MM.1S (cell line): ENCODE measurements around the gene RPS3.

Source experiments
- DNase-seq: peaks from one replicate; pipeline ENCODE4 v3.0.0-alpha.2; 2015
- H2AFZ ChIP-seq: fragments of 300-600 bp; sonication (generic); 2 replicates; pipeline ENCODE4 v1.6.0; 2016; ENCODE audit warnings: antibody characterized with exemption, low read length
- H3F3A ChIP-seq: fragments of 300-600 bp; sonication (generic); 2 replicates; pipeline ENCODE4 v1.6.1; 2016; ENCODE audit warnings: mild to moderate bottlenecking, antibody characterized with exemption, low read length, moderate library complexity, mixed read lengths; ENCODE audit not compliant: insufficient read depth
- H3K27ac ChIP-seq: fragments of 300-600 bp; sonication (generic); 2 replicates; pipeline ENCODE4 v1.5.1; 2016; ENCODE audit warnings: mild to moderate bottlenecking, low read length
- H3K27me3 ChIP-seq: fragments of 300-600 bp; sonication (generic); replicated peaks from 2 replicates; pipeline ENCODE4 v1.6.0; 2016; ENCODE audit warnings: low read length; ENCODE audit not compliant: insufficient read depth
- H3K36me3 ChIP-seq: fragments of 300-600 bp; sonication (generic); replicated peaks from 2 replicates; pipeline ENCODE4 v1.6.1; 2016; ENCODE audit warnings: mild to moderate bottlenecking, low read length, mixed read lengths; ENCODE audit not compliant: insufficient read depth
- H3K4me1 ChIP-seq: fragments of 300-600 bp; sonication (generic); 2 replicates; pipeline ENCODE4 v1.6.1; 2016; ENCODE audit warnings: low read length, mixed read lengths
- H3K4me2 ChIP-seq: fragments of 300-600 bp; sonication (generic); 2 replicates; pipeline ENCODE4 v1.6.0; 2016; ENCODE audit warnings: low read depth, low read length
- H3K4me3 ChIP-seq: fragments of 300-600 bp; sonication (generic); 2 replicates; pipeline ENCODE4 v1.5.1; 2016; ENCODE audit warnings: low read length, mixed read lengths
- H3K79me2 ChIP-seq: fragments of 300-600 bp; sonication (generic); 2 replicates; pipeline ENCODE4 v1.6.1; 2016; ENCODE audit warnings: mixed run types, low read length, mixed read lengths
- H3K9ac ChIP-seq: fragments of 300-600 bp; sonication (generic); 2 replicates; pipeline ENCODE4 v1.6.1; 2016; ENCODE audit warnings: low read length, mixed read lengths
- H3K9me2 ChIP-seq: fragments of 300-600 bp; sonication (generic); replicated peaks from 2 replicates; pipeline ENCODE4 v1.6.1; 2016; ENCODE audit warnings: mild to moderate bottlenecking, low read length, mixed read lengths; ENCODE audit not compliant: insufficient read depth
- H3K9me3 ChIP-seq: fragments of 300-600 bp; sonication (generic); replicated peaks from 2 replicates; pipeline ENCODE4 v1.6.1; 2016; ENCODE audit warnings: mild to moderate bottlenecking, low read length, mixed read lengths; ENCODE audit not compliant: insufficient read depth
- H4K20me1 ChIP-seq: fragments of 300-600 bp; sonication (generic); 2 replicates; pipeline ENCODE4 v1.6.1; 2016; ENCODE audit warnings: mild to moderate bottlenecking, low read length, moderate library complexity, mixed read lengths; ENCODE audit not compliant: insufficient read depth
- EZH2 ChIP-seq: fragments of 300-600 bp; sonication (generic); optimal IDR thresholded peaks from 2 replicates; pipeline ENCODE3; 2017; ENCODE audit warnings: low read depth, mild to moderate bottlenecking, antibody characterized with exemption, low read length, mixed read lengths
- EZH2phosphoT487 ChIP-seq: fragments of 300-600 bp; sonication (generic); IDR thresholded peaks from 2 replicates; pipeline ENCODE4 v1.6.1; 2018; ENCODE audit warnings: antibody characterized with exemption, low read length
- TF ChIP-seq, protein P1 (sequence below): fragments of 300-600 bp; sonication (generic); IDR thresholded peaks from 2 replicates; pipeline ENCODE4 v1.5.1; 2016; ENCODE audit warnings: antibody characterized with exemption, low read length, mixed read lengths

Gene RPS3

DNA sequence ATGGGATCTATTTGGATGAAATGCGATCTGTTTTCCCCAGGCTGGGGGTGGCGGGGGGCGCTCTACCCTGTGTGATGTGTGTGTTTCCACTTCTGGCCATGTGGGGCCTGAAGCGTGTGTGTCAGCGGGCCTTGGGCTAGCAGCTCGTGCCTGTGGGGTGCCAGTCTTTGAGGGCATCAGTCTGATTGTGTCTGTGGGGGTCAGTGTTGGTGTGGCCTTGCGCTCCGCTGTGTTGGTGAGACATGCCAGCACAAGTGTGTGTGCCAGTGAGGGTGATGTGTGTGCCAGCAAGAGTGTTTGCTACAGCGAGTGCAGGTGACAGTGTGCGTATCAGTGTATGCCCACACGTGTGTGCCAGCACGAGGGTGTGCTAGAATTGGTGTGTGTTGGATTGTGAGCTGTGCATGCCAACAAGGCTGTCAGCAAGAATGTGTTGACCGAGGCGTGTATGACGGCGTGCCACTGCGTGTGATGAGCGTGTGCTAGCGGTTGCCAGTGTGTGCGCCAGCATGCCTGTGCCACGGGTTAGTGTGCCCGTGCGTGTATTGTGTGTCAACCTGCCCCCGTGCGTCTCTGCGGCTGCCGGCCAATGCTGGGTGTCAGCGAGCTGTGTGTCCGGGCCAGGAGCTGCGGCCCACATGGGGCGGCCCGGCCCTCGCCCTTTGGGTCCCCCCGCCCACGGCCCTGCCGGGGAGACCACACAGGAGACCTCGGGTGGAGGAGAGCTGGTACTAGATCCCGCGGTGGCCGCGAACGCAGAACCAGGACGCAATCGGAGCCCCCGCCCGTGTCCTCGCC, 48.4 kb upstream of the RPS3 start:
- Histone ChIP-seq H3K36me3 (no peaks in the 10 kb centered on the region), H3F3A (no peaks in the 10 kb centered on the region), H3K27me3 (peaks cover 26% of the 10 kb centered on the region; the same call in 1 of the 2 replicates), H3K4me2 (no peak overlapping the region), H3K4me1 (no peaks in the 10 kb centered on the region), H2AFZ (no peak overlapping the region), H3K79me2 (no peaks in the 10 kb centered on the region), H3K27ac (no peak overlapping the region), H3K9me3 (no peaks in the 10 kb centered on the region), H3K9me2 (no peaks in the 10 kb centered on the region), H3K4me3 (0 out of 2 replicates have a peak overlapping the region, but pooled peaks have one; percentile 17), H4K20me1 (no peaks in the 10 kb centered on the region), H3K9ac (no peak overlapping the region)
- DNase-seq, result no peak
- no peak for TF ChIP-seq EZH2
- TF ChIP-seq, protein P1, sequence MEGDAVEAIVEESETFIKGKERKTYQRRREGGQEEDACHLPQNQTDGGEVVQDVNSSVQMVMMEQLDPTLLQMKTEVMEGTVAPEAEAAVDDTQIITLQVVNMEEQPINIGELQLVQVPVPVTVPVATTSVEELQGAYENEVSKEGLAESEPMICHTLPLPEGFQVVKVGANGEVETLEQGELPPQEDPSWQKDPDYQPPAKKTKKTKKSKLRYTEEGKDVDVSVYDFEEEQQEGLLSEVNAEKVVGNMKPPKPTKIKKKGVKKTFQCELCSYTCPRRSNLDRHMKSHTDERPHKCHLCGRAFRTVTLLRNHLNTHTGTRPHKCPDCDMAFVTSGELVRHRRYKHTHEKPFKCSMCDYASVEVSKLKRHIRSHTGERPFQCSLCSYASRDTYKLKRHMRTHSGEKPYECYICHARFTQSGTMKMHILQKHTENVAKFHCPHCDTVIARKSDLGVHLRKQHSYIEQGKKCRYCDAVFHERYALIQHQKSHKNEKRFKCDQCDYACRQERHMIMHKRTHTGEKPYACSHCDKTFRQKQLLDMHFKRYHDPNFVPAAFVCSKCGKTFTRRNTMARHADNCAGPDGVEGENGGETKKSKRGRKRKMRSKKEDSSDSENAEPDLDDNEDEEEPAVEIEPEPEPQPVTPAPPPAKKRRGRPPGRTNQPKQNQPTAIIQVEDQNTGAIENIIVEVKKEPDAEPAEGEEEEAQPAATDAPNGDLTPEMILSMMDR, result no peak

DNA sequence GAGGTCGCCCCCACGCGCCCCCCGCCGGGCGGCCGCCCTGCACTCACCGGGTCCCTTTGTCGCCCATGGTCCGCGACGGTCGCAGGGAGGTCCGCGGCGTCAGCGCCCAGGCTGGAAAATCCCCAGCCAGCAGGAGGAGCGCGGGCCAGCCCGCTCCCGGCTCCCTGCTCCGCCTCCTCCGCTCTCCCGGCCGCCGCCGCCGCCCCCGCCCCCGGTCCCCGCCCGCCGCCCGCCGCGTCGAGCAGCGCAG, 47.9 kb upstream of the RPS3 start, which contains the start of gene ARRB1:
TSS of gene ARRB1 (minus strand) at position 121 of the 250 bp plus-strand sequence. CDS start at position 67, 54 bp downstream.
- Histone ChIP-seq H3K4me1 (no peaks in the 10 kb centered on the region), H4K20me1 (no peaks in the 10 kb centered on the region), H3F3A (no peaks in the 10 kb centered on the region), H2AFZ (peak within 1 kb of the TSS; percentile 58; the same call in 1 of the 2 replicates), H3K27ac (no peak within 1 kb of the TSS), H3K9me3 (no peaks in the 10 kb centered on the region), H3K9me2 (no peaks in the 10 kb centered on the region), H3K4me3 (peak within 1 kb of the TSS; percentile 45; the same call in 1 of the 2 replicates), H3K27me3 (peaks cover 26% of the 10 kb centered on the region; the same call in 1 of the 2 replicates), H3K9ac (no peak within 1 kb of the TSS), H3K36me3 (no peaks in the 10 kb centered on the region), H3K4me2 (peak within 1 kb of the TSS; percentile 73), H3K79me2 (no peaks in the 10 kb centered on the region)
- TF ChIP-seq, protein P1, result no peak
- TF ChIP-seq EZH2, result no peak
- no peak for TF ChIP-seq EZH2phosphoT487
- DNase-seq, result no peak

DNA sequence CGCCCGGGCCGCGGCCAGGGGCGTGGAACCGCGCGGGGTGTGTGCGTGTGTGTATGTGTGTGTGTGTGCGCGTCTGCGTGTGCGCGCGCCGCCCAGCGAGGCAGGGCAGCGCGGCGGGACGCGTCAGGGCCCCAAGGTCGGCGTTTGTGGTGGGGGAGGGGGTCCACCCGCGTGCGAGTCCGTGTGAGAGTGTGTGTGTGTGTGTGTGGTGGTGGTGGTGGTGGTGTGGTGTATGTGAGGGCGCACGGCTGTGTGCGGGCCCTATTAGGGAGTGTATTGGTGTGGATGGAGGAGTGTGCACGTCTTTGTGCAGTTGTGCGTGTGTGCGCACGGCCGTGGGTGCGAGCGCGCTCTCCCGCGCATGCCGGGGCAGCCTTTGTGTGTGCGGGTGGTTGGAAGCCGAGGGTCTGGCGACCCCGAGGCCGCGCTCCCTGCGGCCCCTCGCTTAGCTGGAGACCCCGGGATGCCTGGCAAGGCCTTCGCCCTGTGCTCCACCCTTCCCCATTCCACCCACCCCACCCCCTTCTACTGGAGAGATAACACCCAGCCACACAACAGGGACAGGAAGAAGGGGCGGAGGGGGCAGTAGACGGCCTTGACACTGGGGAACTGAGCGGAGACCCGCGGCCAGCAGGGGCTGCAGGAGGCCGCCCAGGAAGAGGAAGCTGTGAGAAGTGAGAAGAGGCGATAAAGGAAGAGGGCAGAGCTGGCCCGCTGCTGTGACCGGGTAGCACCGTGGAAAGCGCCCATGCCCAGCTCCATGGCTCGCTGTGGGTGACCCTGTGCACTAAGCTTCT, 47.3 kb upstream of the RPS3 start:
- Histone ChIP-seq H3K4me3 (peak overlapping the region; percentile 45; the same call in 1 of the 2 replicates), H3K4me1 (no peaks in the 10 kb centered on the region), H3K79me2 (no peaks in the 10 kb centered on the region), H3K4me2 (peak overlapping the region; percentile 73), H3K9me3 (no peaks in the 10 kb centered on the region), H3F3A (no peaks in the 10 kb centered on the region), H3K36me3 (no peaks in the 10 kb centered on the region), H4K20me1 (no peaks in the 10 kb centered on the region), H3K9ac (no peak overlapping the region), H3K9me2 (no peaks in the 10 kb centered on the region), H2AFZ (peak overlapping the region; percentile 58; the same call in 1 of the 2 replicates), H3K27ac (no peak overlapping the region), H3K27me3 (peaks cover 26% of the 10 kb centered on the region; the same call in 1 of the 2 replicates)
- TF ChIP-seq EZH2phosphoT487 (no peak), EZH2 (no peak)
- TF ChIP-seq, protein P1, result no peak
- no peak for DNase-seq
